ENCODE results near the gene HGFAC.

GRCh38 chr4:3421470-3421869, 20.3 kb upstream of the HGFAC start:
- no peak for TF ChIP-seq POLR2AphosphoS5 (IDR thresholded peaks at IDR 0.05; ENCODE audit: low read depth, low read length)
- TF ChIP-seq POLR2A (IDR thresholded peaks at IDR 0.05; ENCODE audit: low read depth, low read length) = no peak
- no peak for TF ChIP-seq TAF1 (IDR thresholded peaks at IDR 0.05; ENCODE audit: low read depth, low read length)
- TF ChIP-seq POU2F2 (IDR thresholded peaks at IDR 0.05; ENCODE audit: low read depth, low read length) = no peak
- TF ChIP-seq SPI1 (IDR thresholded peaks at IDR 0.05; ENCODE audit: low read depth, low read length) = no peak

Measured in GM12891 (cell line).